ENCODE measurements around the gene HS6ST3. TPM values are rescaled to one million over a fixed set of nuclear protein-coding genes. Genes with fewer than 3 reads are reported as not detected.

The HS6ST3 gene
- total RNA-seq, 1 experiment from 2014 or later: not detected

GRCh38 chr13:96710166-96710862 lies 620.4 kb downstream of the HS6ST3 start:
- Mint-ChIP-seq H3K27ac (ENCODE audit: unreplicated experiment) (no peak overlapping the region), H3K27me3 (ENCODE audit: insufficient read depth, unreplicated experiment) (peaks cover 10% of the 10 kb centered on the region), H3K4me1 (ENCODE audit: low read depth, unreplicated experiment) (no peaks in the 10 kb centered on the region), H3K9me3 (ENCODE audit: unreplicated experiment) (no peaks in the 10 kb centered on the region), H3K4me3 (ENCODE audit: unreplicated experiment) (no peak overlapping the region), H3K36me3 (ENCODE audit: insufficient read depth, unreplicated experiment) (no peaks in the 10 kb centered on the region)
- H3K4me1 ChIP-seq: no peaks in the 10 kb centered on the region
- POLR2A ChIA-PET: no interaction called here
- no peak for DNase-seq
- no peaks in the 10 kb centered on the region for H3K36me3 ChIP-seq (ENCODE audit: control insufficient read depth, insufficient read depth, low read length)
- no peaks in the 10 kb centered on the region for H3K9me3 ChIP-seq
- BruUV-seq (replicated peaks): no TSS peak
- CTCF ChIA-PET: no interaction called here
- H3K27me3 ChIP-seq (replicated peaks; ENCODE audit: control insufficient read depth, insufficient read depth, low read length): peaks cover 1% of the 10 kb centered on the region
- intact Hi-C loops (cut with micrococcal nuclease; ENCODE audit: unreplicated experiment): no loop called here
- no peak overlapping the region for H3K4me3 ChIP-seq (ENCODE audit: low read depth, low read length)
- no peak for TF ChIP-seq CTCF (IDR thresholded peaks at IDR 0.05; ENCODE audit: insufficient read depth in 1 of 2, low read depth in 1 of 2, low read length in 1 of 2, severe bottlenecking in 1 of 2, unreplicated experiment in 1 of 2)

- BruUV-seq (replicated peaks): no TSS peak
- CTCF ChIA-PET: no interaction called here
- no peak for TF ChIP-seq CTCF (IDR thresholded peaks at IDR 0.05; ENCODE audit: insufficient read depth in 1 of 2, low read depth in 1 of 2, low read length in 1 of 2, severe bottlenecking in 1 of 2, unreplicated experiment in 1 of 2)
Measured at GRCh38 chr13:96720446-96720845, 630.5 kb downstream of the HS6ST3 start.

GRCh38 chr13:96726651-96727050 lies 636.7 kb downstream of the HS6ST3 start:
- Histone ChIP-seq H3K4me1 (no peaks in the 10 kb centered on the region), H3K4me3 (ENCODE audit: low read depth, low read length) (no peak overlapping the region), H3K9me3 (peaks cover 17% of the 10 kb centered on the region; the same call in 1 of the 2 replicates), H3K36me3 (ENCODE audit: control insufficient read depth, insufficient read depth, low read length) (no peaks in the 10 kb centered on the region), H3K27me3 (replicated peaks; ENCODE audit: control insufficient read depth, insufficient read depth, low read length) (no peaks in the 10 kb centered on the region)
- Mint-ChIP-seq H3K9me3 (ENCODE audit: unreplicated experiment) (peaks cover 10% of the 10 kb centered on the region), H3K4me1 (ENCODE audit: low read depth, unreplicated experiment) (no peaks in the 10 kb centered on the region), H3K27me3 (ENCODE audit: insufficient read depth, unreplicated experiment) (peaks cover 18% of the 10 kb centered on the region), H3K36me3 (ENCODE audit: insufficient read depth, unreplicated experiment) (no peaks in the 10 kb centered on the region), H3K27ac (ENCODE audit: unreplicated experiment) (no peak overlapping the region), H3K4me3 (ENCODE audit: unreplicated experiment) (no peak overlapping the region)
- POLR2A ChIA-PET: no interaction called here
- TF ChIP-seq CTCF (IDR thresholded peaks at IDR 0.05; ENCODE audit: insufficient read depth in 1 of 2, low read depth in 1 of 2, low read length in 1 of 2, severe bottlenecking in 1 of 2, unreplicated experiment in 1 of 2): no peak
- CTCF ChIA-PET: no interaction called here
- no peak for DNase-seq
- no TSS peak for BruUV-seq (replicated peaks)
- intact Hi-C loops (cut with micrococcal nuclease; ENCODE audit: unreplicated experiment): no loop called here

More at GRCh38 chr13:96720446-96720845, 630.5 kb downstream of the HS6ST3 start:
- H3K36me3 ChIP-seq (ENCODE audit: control insufficient read depth, insufficient read depth, low read length): no peaks in the 10 kb centered on the region
- H3K27ac Mint-ChIP-seq (ENCODE audit: unreplicated experiment): no peak overlapping the region
- no peaks in the 10 kb centered on the region for H3K4me1 Mint-ChIP-seq (ENCODE audit: low read depth, unreplicated experiment)
- POLR2A ChIA-PET: no interaction called here
- no peaks in the 10 kb centered on the region; the same call in 1 of the 2 replicates for H3K27me3 ChIP-seq (replicated peaks; ENCODE audit: control insufficient read depth, insufficient read depth, low read length)
- no peaks in the 10 kb centered on the region for H3K4me1 ChIP-seq
- no peak for DNase-seq
- peaks cover 23% of the 10 kb centered on the region for H3K27me3 Mint-ChIP-seq (ENCODE audit: insufficient read depth, unreplicated experiment)
- H3K9me3 Mint-ChIP-seq (ENCODE audit: unreplicated experiment): no peaks in the 10 kb centered on the region
- no peak overlapping the region for H3K4me3 Mint-ChIP-seq (ENCODE audit: unreplicated experiment)
- no peaks in the 10 kb centered on the region for H3K36me3 Mint-ChIP-seq (ENCODE audit: insufficient read depth, unreplicated experiment)
- intact Hi-C loops (cut with micrococcal nuclease; ENCODE audit: unreplicated experiment): no loop called here
- H3K4me3 ChIP-seq (ENCODE audit: low read depth, low read length): no peak overlapping the region
- H3K9me3 ChIP-seq: no peaks in the 10 kb centered on the region
